Neural cell (in vitro differentiated cells): ENCODE data around the gene EXOC4.
A peak's percentile ranks its signal among the peaks of the same experiment; 100 is the strongest.

Source experiments
- CTCF ChIP-seq: fragments of 450-650 bp; IDR thresholded peaks from 2 replicates; pipeline ENCODE4 v1.5.1; 2014; ENCODE audit warnings: antibody characterized with exemption, mild to moderate bottlenecking, moderate library complexity; ENCODE audit not compliant: poor library complexity, severe bottlenecking
- POLR2AphosphoS5 ChIP-seq: IDR thresholded peaks from 2 replicates; pipeline ENCODE4 v1.6.1; 2012
- TAF1 ChIP-seq: IDR thresholded peaks from 2 replicates; pipeline ENCODE4 v1.6.1; 2012; ENCODE audit warnings: low read depth

GRCh38 chr7:133386205-133386604 is 133.3 kb downstream of the EXOC4 start:
- no peak for TF ChIP-seq TAF1
- no peak for TF ChIP-seq CTCF
- peak; percentile 58 for TF ChIP-seq POLR2AphosphoS5
